Omental fat pad (tissue), 4 donors: ENCODE measurements around the gene SLC38A10. TPM values are rescaled to one million over a fixed set of nuclear protein-coding genes. Genes with fewer than 3 reads are reported as not detected.

Source experiments
- ATAC-seq: fragments of 150-250 bp; one replicate; pipeline ENCODE4 v1.9.1; 2016; ENCODE audit warnings: mild to moderate bottlenecking, moderate library complexity; ENCODE audit not compliant: low FRiP score
- DNase-seq: peaks from one replicate; pipeline ENCODE4 v3.0.0-alpha.2; 2019; ENCODE audit warnings: low spot score
- total RNA-seq, 4 donors: library from RNA; depleted of rRNA; stranded (reverse); fragments of >200 nt; gene quantifications; one replicate each; pipeline ENCODE4 v1.1.0, GENCODE V29; 2016
- TF ChIP-seq, protein P1 (sequence below), 3 donors: fragments of 450-650 bp; IDR thresholded peaks; one replicate each; pipeline ENCODE4 v1.5.1; 2016 to 2017; ENCODE audit warnings: antibody characterized with exemption in 3 of 3, mild to moderate bottlenecking in 3 of 3, moderate library complexity in 2 of 3

Gene SLC38A10
- total RNA-seq, 4 donors from 2014 or later: 61.2 to 126 (median 75.6) TPM

- TF ChIP-seq, protein P1, sequence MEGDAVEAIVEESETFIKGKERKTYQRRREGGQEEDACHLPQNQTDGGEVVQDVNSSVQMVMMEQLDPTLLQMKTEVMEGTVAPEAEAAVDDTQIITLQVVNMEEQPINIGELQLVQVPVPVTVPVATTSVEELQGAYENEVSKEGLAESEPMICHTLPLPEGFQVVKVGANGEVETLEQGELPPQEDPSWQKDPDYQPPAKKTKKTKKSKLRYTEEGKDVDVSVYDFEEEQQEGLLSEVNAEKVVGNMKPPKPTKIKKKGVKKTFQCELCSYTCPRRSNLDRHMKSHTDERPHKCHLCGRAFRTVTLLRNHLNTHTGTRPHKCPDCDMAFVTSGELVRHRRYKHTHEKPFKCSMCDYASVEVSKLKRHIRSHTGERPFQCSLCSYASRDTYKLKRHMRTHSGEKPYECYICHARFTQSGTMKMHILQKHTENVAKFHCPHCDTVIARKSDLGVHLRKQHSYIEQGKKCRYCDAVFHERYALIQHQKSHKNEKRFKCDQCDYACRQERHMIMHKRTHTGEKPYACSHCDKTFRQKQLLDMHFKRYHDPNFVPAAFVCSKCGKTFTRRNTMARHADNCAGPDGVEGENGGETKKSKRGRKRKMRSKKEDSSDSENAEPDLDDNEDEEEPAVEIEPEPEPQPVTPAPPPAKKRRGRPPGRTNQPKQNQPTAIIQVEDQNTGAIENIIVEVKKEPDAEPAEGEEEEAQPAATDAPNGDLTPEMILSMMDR (IDR thresholded peaks at IDR 0.05): no peak
- ATAC-seq (no peak), DNase-seq (no peak)
Measured at GRCh38 chr17:81223762-81224130, 71.4 kb downstream of the SLC38A10 start.

DNA sequence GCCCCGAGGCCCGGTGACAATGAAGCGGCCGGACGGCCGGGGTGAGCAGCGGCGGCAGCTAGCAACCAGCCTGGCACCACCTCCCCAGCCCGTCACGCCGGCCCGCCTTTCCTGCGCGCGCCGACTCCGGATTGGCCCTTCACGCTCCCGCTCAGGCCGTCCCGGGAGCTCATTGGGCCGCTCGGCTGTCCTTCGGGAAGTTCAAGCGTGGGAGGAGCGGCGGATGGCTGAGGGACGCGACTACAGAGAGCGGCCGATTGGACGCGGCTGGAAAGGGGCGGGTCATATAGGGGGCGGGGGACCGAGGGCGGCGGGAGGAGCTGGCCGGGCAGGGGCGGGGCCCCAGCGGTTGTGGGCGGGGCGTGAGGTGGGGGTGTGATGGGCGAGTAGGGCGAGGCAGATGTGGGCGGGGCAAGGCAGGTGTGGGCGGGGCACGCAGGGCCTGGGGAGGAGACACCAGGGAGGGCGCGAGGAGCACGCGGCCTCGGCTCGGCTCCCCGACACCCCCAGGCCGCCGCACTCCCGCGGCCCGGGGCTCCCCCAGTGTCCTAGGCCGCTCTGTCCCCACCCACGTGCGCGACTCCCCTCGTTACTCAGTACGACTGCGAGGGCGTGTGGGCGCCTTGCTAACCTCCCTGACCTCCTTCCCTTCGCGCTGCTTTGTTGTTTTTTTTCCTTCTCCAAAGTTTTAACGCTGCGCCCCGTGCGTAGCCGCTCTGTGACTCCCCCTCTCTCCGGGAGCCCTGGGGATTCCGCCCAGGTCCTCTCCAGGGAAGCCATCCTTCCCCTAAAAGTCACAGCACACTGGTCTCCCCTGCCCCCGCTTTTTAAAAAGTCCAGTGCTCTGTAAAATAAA is 72.0 kb downstream of the SLC38A10 start, which contains the start of gene CEP131:
Gene CEP131 (minus strand): TSS at position 60 of the 856 bp plus-strand sequence. CDS start 2,909 bp downstream, outside the sequence.
- peak; percentile 98 for ATAC-seq
- DNase-seq: peak; percentile 96
- TF ChIP-seq, protein P1 (IDR thresholded peaks at IDR 0.05): no peak

DNA sequence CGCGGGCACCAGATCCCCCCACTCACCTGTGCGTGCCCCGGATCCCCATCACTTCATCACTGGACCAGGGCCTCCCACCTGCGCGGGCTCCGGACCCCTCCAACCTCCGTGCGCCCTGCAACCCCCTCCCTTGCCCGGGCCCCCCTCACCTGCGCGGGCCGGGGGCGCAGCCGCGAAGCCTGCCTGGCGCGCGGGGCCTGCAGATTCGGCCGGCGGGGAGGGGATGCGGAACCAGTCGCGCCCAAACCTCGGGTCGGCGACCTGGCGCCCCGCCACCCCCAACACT is 72.5 kb downstream of the SLC38A10 start:
- DNase-seq (no peak), ATAC-seq (peak; percentile 0)
- TF ChIP-seq, protein P1 (IDR thresholded peaks at IDR 0.05): no peak

- peak; percentile 2 for ATAC-seq
- TF ChIP-seq, protein P1 (IDR thresholded peaks at IDR 0.05): no peak
Measured at GRCh38 chr17:81221842-81222619, 73.1 kb downstream of the SLC38A10 start.

GRCh38 chr17:81221371-81221841 is 73.7 kb downstream of the SLC38A10 start:
- ATAC-seq (no peak), DNase-seq (no peak)
- TF ChIP-seq, protein P1 (IDR thresholded peaks at IDR 0.05): no peak

More at GRCh38 chr17:81221842-81222619, 73.1 kb downstream of the SLC38A10 start:
- DNase-seq: no peak

GRCh38 chr17:81219476-81220180 is 75.5 kb downstream of the SLC38A10 start:
- DNase-seq: no peak
- no peak for ATAC-seq
- TF ChIP-seq, protein P1 (IDR thresholded peaks at IDR 0.05): no peak
